Measurements from ENCODE around the gene STUB1. TPM values are rescaled to one million over a fixed set of nuclear protein-coding genes. Genes with fewer than 3 reads are reported as not detected.

Gene STUB1
- total and polyA plus RNA-seq, 4 donors, result 32.4 to 74.4 (median 50.2) TPM

DNA sequence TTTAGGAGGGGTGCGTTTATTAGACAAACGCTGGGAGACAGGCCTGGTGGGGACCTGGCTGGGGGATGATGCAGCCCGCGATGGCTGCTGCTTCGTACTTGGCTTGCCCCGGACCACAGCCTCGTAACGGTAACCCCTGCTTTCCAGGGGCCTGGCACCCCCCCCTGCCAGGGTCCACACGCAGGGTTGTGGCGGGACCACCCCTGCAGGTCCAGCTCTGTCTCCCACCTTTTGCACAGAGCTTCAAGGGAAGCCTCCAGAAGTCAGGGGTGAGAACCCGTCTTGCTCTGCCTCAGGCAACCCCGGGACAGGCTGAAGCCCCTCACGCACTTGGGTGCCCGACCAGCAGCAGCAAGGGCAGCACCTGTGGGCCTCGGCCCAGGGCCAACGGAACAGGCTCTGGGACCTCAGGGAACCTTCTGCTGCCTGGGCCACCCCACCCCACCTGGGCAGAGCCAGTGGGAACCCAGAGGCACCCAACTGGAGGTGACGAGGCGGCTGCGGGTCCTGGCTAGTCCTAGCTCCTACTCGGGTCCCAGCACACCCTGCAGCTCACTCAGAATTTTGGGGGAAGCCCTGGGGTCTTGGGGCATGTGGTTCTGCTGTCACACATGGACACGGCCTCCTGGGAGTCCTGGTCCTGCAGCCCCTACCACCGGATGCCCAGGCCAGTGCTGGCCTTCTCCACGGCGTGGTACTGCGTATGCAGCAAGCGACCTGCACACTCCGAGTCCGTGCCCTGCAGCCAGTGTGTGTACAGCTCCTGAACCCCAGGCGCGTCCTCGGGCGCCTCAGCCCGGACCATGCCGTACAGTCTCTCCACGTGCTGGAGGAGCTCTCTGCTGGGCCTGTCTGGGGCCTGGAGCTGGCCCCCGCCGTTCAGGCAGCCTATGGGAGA is 49.8 kb downstream of the STUB1 start:
- DNase-seq (ENCODE audit: low spot score), result no peak
- TF ChIP-seq, protein P1, sequence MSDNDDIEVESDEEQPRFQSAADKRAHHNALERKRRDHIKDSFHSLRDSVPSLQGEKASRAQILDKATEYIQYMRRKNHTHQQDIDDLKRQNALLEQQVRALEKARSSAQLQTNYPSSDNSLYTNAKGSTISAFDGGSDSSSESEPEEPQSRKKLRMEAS (IDR thresholded peaks at IDR 0.05), result no peak
- H3K4me3 ChIP-seq (ENCODE audit: low read depth in 1 of 3, low read length in 3 of 3), result no peak overlapping the region
- 93% methylated on average over 37 of the region's 37 CpGs for WGBS
- no peak overlapping the region for H3K27ac ChIP-seq (ENCODE audit: low read depth in 1 of 2, low read length in 2 of 2)
- H3K4me1 ChIP-seq (ENCODE audit: control insufficient read depth in 4 of 4, insufficient read depth in 4 of 4, low read length in 3 of 4), result peaks cover 8 to 19% (median 14%) of the 10 kb centered on the region in 4 donors
- H3K36me3 ChIP-seq (ENCODE audit: control insufficient read depth in 4 of 4, insufficient read depth in 3 of 4, low read depth in 1 of 4, low read length in 3 of 4), result peaks cover 0 to 31% (median 5%) of the 10 kb centered on the region in 4 donors
- H3K9ac ChIP-seq (ENCODE audit: low read depth in 1 of 2, low read length in 2 of 2), result no peak overlapping the region
- peaks cover 0 to 2% (median 0%) of the 10 kb centered on the region in 4 donors for H3K27me3 ChIP-seq (ENCODE audit: control insufficient read depth in 4 of 4, insufficient read depth in 4 of 4, low read length in 3 of 4)
- no peaks in the 10 kb centered on the region for H3K9me3 ChIP-seq (ENCODE audit: control insufficient read depth in 4 of 4, low read length in 3 of 4)

DNA sequence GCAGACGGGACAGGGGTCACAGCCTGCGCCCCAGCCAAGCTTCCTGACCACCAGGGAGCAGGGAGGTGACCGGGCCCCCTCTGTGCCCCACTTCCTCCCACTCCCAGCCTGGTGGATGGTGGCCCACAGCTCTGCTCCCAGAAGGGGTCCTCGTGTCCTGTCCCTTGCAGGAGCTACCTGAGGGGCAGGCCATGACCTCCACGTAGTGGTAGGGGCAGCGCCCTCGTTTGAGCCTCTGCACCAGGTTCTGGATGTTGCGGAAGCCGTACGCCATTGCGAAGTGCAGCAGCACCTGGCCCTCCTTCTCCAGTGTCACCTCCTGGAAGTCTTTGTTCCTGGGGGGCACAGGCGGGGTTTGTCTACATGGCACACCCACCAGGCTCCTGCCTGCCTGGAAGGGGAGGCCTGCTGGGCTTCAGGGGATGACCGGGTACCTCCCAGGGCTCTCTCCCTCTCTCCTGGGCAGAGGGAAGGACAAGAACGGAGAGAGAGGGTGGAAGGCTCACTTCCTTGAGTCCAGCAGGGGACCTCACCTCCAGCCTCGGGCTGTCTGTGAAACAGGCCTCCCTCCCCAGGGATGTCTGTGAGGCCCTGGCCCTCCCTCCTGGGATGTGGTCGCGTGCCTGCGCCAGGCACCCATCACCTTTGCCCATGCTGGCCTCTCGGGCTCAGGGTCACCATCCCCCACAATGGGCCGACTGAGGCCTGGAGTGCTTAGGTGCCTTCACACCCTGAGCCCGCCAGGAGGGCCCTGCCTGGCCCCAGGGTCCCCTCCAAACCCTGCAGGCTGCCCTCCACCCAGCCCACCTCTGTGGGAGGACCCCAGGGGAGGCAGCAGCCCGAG is 50.7 kb downstream of the STUB1 start:
- Histone ChIP-seq H3K27ac (ENCODE audit: low read depth in 1 of 2, low read length in 2 of 2) (no peak overlapping the region), H3K4me3 (ENCODE audit: low read depth in 1 of 3, low read length in 3 of 3) (no peak overlapping the region), H3K9me3 (ENCODE audit: control insufficient read depth in 4 of 4, low read length in 3 of 4) (no peaks in the 10 kb centered on the region), H3K9ac (ENCODE audit: low read depth in 1 of 2, low read length in 2 of 2) (no peak overlapping the region), H3K4me1 (ENCODE audit: control insufficient read depth in 4 of 4, insufficient read depth in 4 of 4, low read length in 3 of 4) (peaks cover 8 to 19% (median 11%) of the 10 kb centered on the region in 4 donors), H3K36me3 (ENCODE audit: control insufficient read depth in 4 of 4, insufficient read depth in 3 of 4, low read depth in 1 of 4, low read length in 3 of 4) (peaks cover 2 to 40% (median 9%) of the 10 kb centered on the region in 4 donors), H3K27me3 (ENCODE audit: control insufficient read depth in 4 of 4, insufficient read depth in 4 of 4, low read length in 3 of 4) (peaks cover 0 to 2% (median 0%) of the 10 kb centered on the region in 4 donors)
- 92% methylated on average over 22 of the region's 22 CpGs for WGBS
- TF ChIP-seq FOXA2 (IDR thresholded peaks at IDR 0.05), result no peak
- TF ChIP-seq, protein P2, sequence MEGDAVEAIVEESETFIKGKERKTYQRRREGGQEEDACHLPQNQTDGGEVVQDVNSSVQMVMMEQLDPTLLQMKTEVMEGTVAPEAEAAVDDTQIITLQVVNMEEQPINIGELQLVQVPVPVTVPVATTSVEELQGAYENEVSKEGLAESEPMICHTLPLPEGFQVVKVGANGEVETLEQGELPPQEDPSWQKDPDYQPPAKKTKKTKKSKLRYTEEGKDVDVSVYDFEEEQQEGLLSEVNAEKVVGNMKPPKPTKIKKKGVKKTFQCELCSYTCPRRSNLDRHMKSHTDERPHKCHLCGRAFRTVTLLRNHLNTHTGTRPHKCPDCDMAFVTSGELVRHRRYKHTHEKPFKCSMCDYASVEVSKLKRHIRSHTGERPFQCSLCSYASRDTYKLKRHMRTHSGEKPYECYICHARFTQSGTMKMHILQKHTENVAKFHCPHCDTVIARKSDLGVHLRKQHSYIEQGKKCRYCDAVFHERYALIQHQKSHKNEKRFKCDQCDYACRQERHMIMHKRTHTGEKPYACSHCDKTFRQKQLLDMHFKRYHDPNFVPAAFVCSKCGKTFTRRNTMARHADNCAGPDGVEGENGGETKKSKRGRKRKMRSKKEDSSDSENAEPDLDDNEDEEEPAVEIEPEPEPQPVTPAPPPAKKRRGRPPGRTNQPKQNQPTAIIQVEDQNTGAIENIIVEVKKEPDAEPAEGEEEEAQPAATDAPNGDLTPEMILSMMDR (IDR thresholded peaks at IDR 0.05; ENCODE audit: low read depth, low read length, missing input control), result no peak
- no peak for TF ChIP-seq NR2F2 (IDR thresholded peaks at IDR 0.05)
- TF ChIP-seq RXRA (IDR thresholded peaks at IDR 0.05), result no peak
- TF ChIP-seq ATF3 (IDR thresholded peaks at IDR 0.05), result no peak
- TF ChIP-seq YY1 (IDR thresholded peaks at IDR 0.05), result no peak
- no peak for TF ChIP-seq GABPA (IDR thresholded peaks at IDR 0.05 in 1 of 2, conservative IDR thresholded peaks at IDR 0.05 in 1 of 2)
- TF ChIP-seq HNF4A (conservative IDR thresholded peaks at IDR 0.05), result no peak
- no peak for TF ChIP-seq JUND (IDR thresholded peaks at IDR 0.05)
- no peak for TF ChIP-seq RAD21 (IDR thresholded peaks at IDR 0.05)
- no peak for TF ChIP-seq ZBTB33 (IDR thresholded peaks at IDR 0.05)
- no peak for TF ChIP-seq HNF4G (IDR thresholded peaks at IDR 0.05)
- TF ChIP-seq SP1 (IDR thresholded peaks at IDR 0.05), result no peak
- TF ChIP-seq FOXA1 (IDR thresholded peaks at IDR 0.05), result no peak
- TF ChIP-seq, protein P1 (IDR thresholded peaks at IDR 0.05), result no peak
- no peak for TF ChIP-seq EGR1 (IDR thresholded peaks at IDR 0.05; ENCODE audit: low read depth in 2 of 2)
- TF ChIP-seq REST (IDR thresholded peaks at IDR 0.05), result no peak
- no peak for TF ChIP-seq TAF1 (conservative IDR thresholded peaks at IDR 0.05)
- no peak for DNase-seq (ENCODE audit: low spot score)

All from liver (tissue), 9 donors.